ENCODE results near the gene NEURL1B.

NEURL1B gene

GRCh38 chr5:172664681-172665541 lies 23.8 kb downstream of the NEURL1B start:
- no peak overlapping the region for H3K4me3 ChIP-seq (ENCODE audit: low read depth in 1 of 2, low read length in 1 of 2)
- peaks cover 8% of the 10 kb centered on the region for H3K27me3 ChIP-seq
- H3K36me3 ChIP-seq, result no peaks in the 10 kb centered on the region
- TF ChIP-seq CTCF (IDR thresholded peaks at IDR 0.05), result no peak
- H3K4me1 ChIP-seq (ENCODE audit: control insufficient read depth in 1 of 2, insufficient read depth in 1 of 2, low read depth in 1 of 2, low read length in 1 of 2), result no peaks in the 10 kb centered on the region
- H3K9me3 ChIP-seq, result no peaks in the 10 kb centered on the region
- no peak overlapping the region for H3K27ac ChIP-seq

- H3K36me3 ChIP-seq, result no peaks in the 10 kb centered on the region
- H3K4me1 ChIP-seq (ENCODE audit: control insufficient read depth in 1 of 2, insufficient read depth in 1 of 2, low read depth in 1 of 2, low read length in 1 of 2), result no peaks in the 10 kb centered on the region
- no peak overlapping the region for H3K4me3 ChIP-seq (ENCODE audit: low read depth in 1 of 2, low read length in 1 of 2)
- no peak for TF ChIP-seq CTCF (IDR thresholded peaks at IDR 0.05)
- no peak overlapping the region for H3K27ac ChIP-seq
- H3K9me3 ChIP-seq, result no peaks in the 10 kb centered on the region
- peaks cover 4% of the 10 kb centered on the region for H3K27me3 ChIP-seq
These were observed 25.2 kb downstream of the NEURL1B start for GRCh38 chr5:172666251-172666650.

- TF ChIP-seq CTCF (IDR thresholded peaks at IDR 0.05), result no peak
- no peaks in the 10 kb centered on the region for H3K9me3 ChIP-seq
- H3K4me3 ChIP-seq (ENCODE audit: low read depth in 1 of 2, low read length in 1 of 2), result no peak overlapping the region
- peaks cover 4% of the 10 kb centered on the region for H3K27me3 ChIP-seq
- no peaks in the 10 kb centered on the region for H3K4me1 ChIP-seq (ENCODE audit: control insufficient read depth in 1 of 2, insufficient read depth in 1 of 2, low read depth in 1 of 2, low read length in 1 of 2)
- H3K36me3 ChIP-seq, result no peaks in the 10 kb centered on the region
- H3K27ac ChIP-seq, result no peak overlapping the region
These were observed 26.9 kb downstream of the NEURL1B start for GRCh38 chr5:172667786-172668593.

GRCh38 chr5:172668594-172669071 lies 27.6 kb downstream of the NEURL1B start:
- Histone ChIP-seq H3K27ac (no peak overlapping the region), H3K36me3 (no peaks in the 10 kb centered on the region), H3K27me3 (peaks cover 4% of the 10 kb centered on the region), H3K4me3 (ENCODE audit: low read depth in 1 of 2, low read length in 1 of 2) (no peak overlapping the region), H3K4me1 (ENCODE audit: control insufficient read depth in 1 of 2, insufficient read depth in 1 of 2, low read depth in 1 of 2, low read length in 1 of 2) (no peaks in the 10 kb centered on the region), H3K9me3 (no peaks in the 10 kb centered on the region)
- no peak for TF ChIP-seq CTCF (IDR thresholded peaks at IDR 0.05)

GRCh38 chr5:172669386-172670004 lies 28.4 kb downstream of the NEURL1B start:
- Histone ChIP-seq H3K27ac (no peak overlapping the region), H3K4me3 (ENCODE audit: low read depth in 1 of 2, low read length in 1 of 2) (no peak overlapping the region), H3K27me3 (peaks cover 4% of the 10 kb centered on the region), H3K9me3 (no peaks in the 10 kb centered on the region), H3K36me3 (no peaks in the 10 kb centered on the region), H3K4me1 (ENCODE audit: control insufficient read depth in 1 of 2, insufficient read depth in 1 of 2, low read depth in 1 of 2, low read length in 1 of 2) (no peaks in the 10 kb centered on the region)
- no peak for TF ChIP-seq CTCF (IDR thresholded peaks at IDR 0.05)
